SK-N-SH treated with all-trans-retinoic acid at 6 μM for 48 hours (cell line): ENCODE results near the gene TRIM2.

ENCODE experiments used
- ARNTL ChIP-seq: fragments of 450-650 bp; formaldehyde crosslinking; IDR thresholded peaks from 2 replicates; pipeline ENCODE4 v1.5.0; 2020; ENCODE audit warnings: low read depth, mild to moderate bottlenecking, moderate library complexity, borderline replicate concordance
- ISL1 ChIP-seq: fragments of 250-450 bp; sonication (Bioruptor Pico); IDR thresholded peaks from 2 replicates; pipeline ENCODE4 v2.1.2; 2022; ENCODE audit warnings: mild to moderate bottlenecking, moderate library complexity
- POU6F1 ChIP-seq: fragments of 250-450 bp; sonication (Bioruptor Pico); IDR thresholded peaks from 2 replicates; pipeline ENCODE4 v1.8.0; 2021; ENCODE audit warnings: low read depth, mild to moderate bottlenecking, moderate library complexity, borderline replicate concordance
- TOX ChIP-seq: fragments of 250-450 bp; sonication (Bioruptor Pico); IDR thresholded peaks from 2 replicates; pipeline ENCODE4 v1.8.0; 2021; ENCODE audit warnings: mild to moderate bottlenecking, moderate library complexity, borderline replicate concordance
- ZFP3 ChIP-seq: fragments of 250-450 bp; sonication (Bioruptor Pico); IDR thresholded peaks from 2 replicates; pipeline ENCODE4 v1.5.0; 2020; ENCODE audit warnings: mild to moderate bottlenecking, moderate library complexity

GRCh38 chr4:153222707-153223426 lies 18.6 kb downstream of the TRIM2 start:
- TF ChIP-seq ARNTL (CRISPR knock-in tag) (no peak), ZFP3 (CRISPR knock-in tag) (no peak), TOX (CRISPR knock-in tag) (no peak), ISL1 (CRISPR knock-in tag) (no peak), POU6F1 (CRISPR knock-in tag) (no peak)
